K562 (cell line): ENCODE data around the gene TMCC1. TPM values are rescaled to one million over a fixed set of nuclear protein-coding genes. Genes with fewer than 3 reads are reported as not detected.

Source experiments
- ATAC-seq: fragments of 200-7000 bp; cut with Tn5 transposase; 3 replicates; pipeline ENCODE4 v1.9.1; 2020; ENCODE audit warnings: moderate library complexity
- BruUV-seq: library from RNA; stranded (reverse); fragments of 400-500 nt; replicated peaks from 2 replicates; lab custom pipeline; 2021; lab: Mats Ljungman, UMichigan
- CTCF ChIA-PET: fragments of 300-600 bp; formaldehyde crosslinking; extraction: SDS; loops from one replicate; lab custom pipeline; 2021; ENCODE audit warnings: low intra/inter-chr PET ratio; lab: Yijun Ruan, JAX
- POLR2A ChIA-PET: fragments of 300-600, 350-650 bp; sonication (Branson Sonifier 250); formaldehyde crosslinking; extraction: SDS; loops from one replicate; lab custom pipeline; 2021; ENCODE audit warnings: antibody characterized with exemption, inconsistent platforms; lab: Yijun Ruan, JAX
- DNase-seq, 4 experiments: peaks; one replicate each; pipeline versions ENCODE4 v3.0.0 to v3.0.0-alpha.2; 2011 to 2018; ENCODE audit warnings: low spot score in 3 of 4, mixed read lengths in 3 of 4; ENCODE audit errors: extremely low read depth in 1 of 4
- FAIRE-seq: peaks from 2 replicates; lab custom pipeline; 2011; peaks lifted over from hg19 to GRCh38; lab: Jason Lieb, UNC
- H2AFZ ChIP-seq: 2 replicates; pipeline ENCODE4 v1.6.0; 2011; ENCODE audit warnings: low read depth, low read length, control low read depth, inconsistent platforms
- H3K27ac ChIP-seq: fragments of 200-600 bp; 3 replicates; pipeline ENCODE4 v1.8.0; 2011; ENCODE audit warnings: low read depth, mild to moderate bottlenecking, control low read depth, inconsistent platforms, low read length, moderate library complexity, mixed read lengths; ENCODE audit errors: extremely low read depth
- H3K27me3 ChIP-seq, 2 experiments: fragments of 300-600 bp in 1 of 2; 2 replicates in 1 of 2; 3 replicates in 1 of 2; pipeline versions ENCODE4 v1.6.0 to v1.8.0; 2011; ENCODE audit warnings: inconsistent platforms in 2 of 2, low read length in 2 of 2, mild to moderate bottlenecking in 1 of 2, mixed read lengths in 1 of 2, moderate library complexity in 1 of 2; ENCODE audit not compliant: control insufficient read depth in 2 of 2, insufficient read depth in 2 of 2
- H3K36me3 ChIP-seq: fragments of 300-600 bp; 3 replicates; pipeline ENCODE4 v1.8.0; 2011; ENCODE audit warnings: mild to moderate bottlenecking, low read length, inconsistent platforms; ENCODE audit not compliant: control insufficient read depth, insufficient read depth
- H3K4me1 ChIP-seq, 2 experiments: fragments of 200-600 bp in 1 of 2; replicated peaks in 1 of 2; 2 replicates in 1 of 2; 3 replicates in 1 of 2; pipeline versions ENCODE4 v1.5.1 to v1.8.0; 2011; ENCODE audit warnings: inconsistent platforms in 2 of 2, low read length in 2 of 2, mild to moderate bottlenecking in 1 of 2, mixed read lengths in 1 of 2, moderate library complexity in 1 of 2; ENCODE audit not compliant: control insufficient read depth in 2 of 2, insufficient read depth in 2 of 2
- H3K4me2 ChIP-seq: 2 replicates; pipeline ENCODE4 v1.6.1; 2011; ENCODE audit warnings: low read length, control low read depth, inconsistent platforms, mixed read lengths; ENCODE audit not compliant: insufficient read depth
- H3K4me3 ChIP-seq: fragments of 200-600 bp; sonication (generic), shearing (Covaris generic); 2 replicates; pipeline ENCODE4 v1.5.1; 2016; ENCODE audit warnings: control low read depth, inconsistent platforms
- H3K79me2 ChIP-seq: fragments of 200-600 bp; 3 replicates; pipeline ENCODE4 v1.8.0; 2011; ENCODE audit warnings: low read length, inconsistent platforms; ENCODE audit not compliant: control insufficient read depth, insufficient read depth
- H3K9ac ChIP-seq, 2 experiments: 2 replicates each; pipeline versions ENCODE4 v1.6.0 to v1.6.1; 2011; ENCODE audit warnings: low read depth in 2 of 2, low read length in 2 of 2, control low read depth in 1 of 2, inconsistent platforms in 1 of 2, mild to moderate bottlenecking in 1 of 2, mixed read lengths in 1 of 2; ENCODE audit not compliant: insufficient read depth in 1 of 2
- H3K9me1 ChIP-seq: one replicate; pipeline ENCODE4 v1.6.0; 2011; ENCODE audit warnings: inconsistent platforms, mild to moderate bottlenecking, low read length, moderate library complexity; ENCODE audit not compliant: control insufficient read depth, insufficient read depth
- H3K9me3 ChIP-seq: replicated peaks from 2 replicates; pipeline ENCODE4 v1.5.1; 2011; ENCODE audit warnings: low read depth, low read length, inconsistent platforms; ENCODE audit not compliant: control insufficient read depth, insufficient read depth
- H4K20me1 ChIP-seq: replicated peaks from 2 replicates; pipeline ENCODE4 v1.6.1; 2011; ENCODE audit warnings: low read length, inconsistent platforms, mixed read lengths; ENCODE audit not compliant: control insufficient read depth, insufficient read depth
- ADNP ChIP-seq: fragments of 200-800 bp; sonication (Bioruptor generic); IDR thresholded peaks from 2 replicates; pipeline ENCODE4 v1.6.1; 2016; ENCODE audit warnings: missing genetic modification characterization, missing compliant biosample characterization
- ARID1B ChIP-seq: fragments of 450-650 bp; IDR thresholded peaks from 2 replicates; pipeline ENCODE4 v1.6.1; 2016; ENCODE audit warnings: antibody characterized with exemption, mild to moderate bottlenecking, inconsistent platforms
- CAMTA2 ChIP-seq: fragments of 250-450 bp; sonication (Bioruptor Pico); conservative IDR thresholded peaks from 2 replicates; pipeline ENCODE4 v1.5.1; 2022
- CBFA2T2 ChIP-seq: fragments of 450-650 bp; conservative IDR thresholded peaks from 2 replicates; pipeline ENCODE4 v1.6.1; 2017; ENCODE audit warnings: mild to moderate bottlenecking
- CBFA2T3 ChIP-seq: fragments of 450-650 bp; IDR thresholded peaks from 2 replicates; pipeline ENCODE4 v1.6.1; 2017
- CBX2 ChIP-seq: fragments of 200-600 bp; sonication (generic); IDR thresholded peaks from one replicate; pipeline ENCODE4 v1.6.1; 2012; ENCODE audit warnings: mild to moderate bottlenecking, low read length, inconsistent platforms; ENCODE audit not compliant: insufficient read depth, poor library complexity, severe bottlenecking
- CBX3 ChIP-seq, 2 experiments: IDR thresholded peaks; 1 replicate in 1 of 2; 2 replicates in 1 of 2; pipeline ENCODE4 v1.6.1; 2012; ENCODE audit warnings: inconsistent platforms in 2 of 2, low read length in 2 of 2, borderline replicate concordance in 1 of 2, control low read depth in 1 of 2
- PRMT5 ChIP-seq: sonication (generic); formaldehyde crosslinking; IDR thresholded peaks from 2 replicates; pipeline ENCODE4 v1.5.0; 2020; ENCODE audit warnings: missing genetic modification reagents
- PTTG1 ChIP-seq: fragments of 450-650 bp; IDR thresholded peaks from 2 replicates; pipeline ENCODE4 v1.6.1; 2016; ENCODE audit warnings: low read depth, mild to moderate bottlenecking, missing genetic modification characterization, missing compliant biosample characterization
- SPI1 ChIP-seq: IDR thresholded peaks from 2 replicates; pipeline ENCODE4 v1.6.1; 2011; ENCODE audit warnings: low read depth, low read length, control low read depth, borderline replicate concordance
- TAL1 ChIP-seq: fragments of 450-650 bp; IDR thresholded peaks from 2 replicates; pipeline ENCODE4 v1.6.1; 2016; ENCODE audit warnings: mild to moderate bottlenecking
- TCF3 ChIP-seq: sonication (generic); formaldehyde crosslinking; IDR thresholded peaks from 2 replicates; pipeline ENCODE4 v1.4.0; 2020; ENCODE audit warnings: mild to moderate bottlenecking, missing genetic modification reagents
- ZNF124 ChIP-seq: sonication (generic); formaldehyde crosslinking; IDR thresholded peaks from 2 replicates; pipeline ENCODE4 v1.8.1; 2022; ENCODE audit warnings: missing genetic modification reagents
- ZNF316 ChIP-seq: fragments of 450-650 bp; IDR thresholded peaks from 2 replicates; pipeline ENCODE4 v1.6.1; 2016
- WGBS: fragments of 100-300 bp; shearing (Covaris generic); methylation state at CpG from one replicate; pipeline ENCODE4 v1.1.6; 2016; ENCODE audit warnings: low coverage, mixed read lengths; ENCODE audit not compliant: insufficient coverage; ENCODE audit errors: missing lambda C conversion rate; 5-methylcytosine and 5-hydroxymethylcytosine counted together
- in situ Hi-C: fragments of 300-500 bp; cut with MboI; formaldehyde crosslinking; loops from 4 replicates; pipeline ENCODE4 v1.15.0; 2018; ENCODE audit warnings: inconsistent platforms, mixed read lengths
- intact Hi-C: fragments of 100-400 bp; cut with micrococcal nuclease; formaldehyde crosslinking; loops from 2 replicates; pipeline ENCODE4 v1.14.2; 2022
- polyA plus RNA-seq, 8 experiments: library from polyadenylated mRNA; depleted of rRNA in 4 of 8; stranded (reverse) in 5 of 8; unstranded in 3 of 8; fragments of >200 nt; fragmentation: Nextera tagmentation in 2 of 8; fragmentation: Illumina TruSeq in 1 of 8; extraction: Ambion mirVana in 2 of 8; extraction: Trizol in 1 of 8; gene quantifications; 2 replicates each; pipeline versions ENCODE4 v1.2.1 to v1.2.3, GENCODE V29; 2011 to 2014; ENCODE audit warnings: inconsistent platforms in 1 of 8, missing spikeins in 1 of 8
- total RNA-seq, 7 experiments: library from RNA; depleted of rRNA in 6 of 7; stranded (reverse); fragments of >200 nt in 6 of 7; fragmentation: Illumina TruSeq in 2 of 7; extraction: Trizol in 2 of 7; gene quantifications; 2 replicates each; pipeline versions ENCODE4 v1.2.1 to v1.2.3, GENCODE V29; 2011 to 2021; ENCODE audit warnings: low replicate concordance in 1 of 7
- TF ChIP-seq, protein P1 (sequence below), 2 experiments: fragments of 450-650 bp in 1 of 2; sonication (generic) in 1 of 2; formaldehyde crosslinking in 1 of 2; IDR thresholded peaks in 1 of 2; conservative IDR thresholded peaks in 1 of 2; 2 replicates each; pipeline versions ENCODE4 v1.6.1 to v1.8.1; 2016 to 2023; ENCODE audit warnings: mild to moderate bottlenecking in 2 of 2, moderate library complexity in 2 of 2, inconsistent platforms in 1 of 2, missing genetic modification reagents in 1 of 2

TMCC1 gene
- total and polyA plus RNA-seq, 9 of the 15 experiments (the other 6 are each of a cell fraction or from before 2014, with no cell fraction given): 0.89 to 8.7 (median 4.0) TPM

GRCh38 chr3:129775870-129776269 lies 117.6 kb downstream of the TMCC1 start:
- H3K9ac ChIP-seq: no peak overlapping the region
- in situ Hi-C loops: no loop called here
- H3K4me2 ChIP-seq: no peak overlapping the region
- no TSS peak for BruUV-seq
- no peaks in the 10 kb centered on the region for H3K9me3 ChIP-seq
- no peak for ATAC-seq
- no peak for TF ChIP-seq ADNP (tag)
- peak; percentile 53; the same call in 1 of the 2 replicates for TF ChIP-seq SPI1
- TF ChIP-seq, all 486 proteins: peak for 1
- no peak for FAIRE-seq
- H3K4me3 ChIP-seq: no peak overlapping the region
- intact Hi-C loops: no loop called here
- no peaks in the 10 kb centered on the region for H3K9me1 ChIP-seq
- no peaks in the 10 kb centered on the region for H3K27me3 ChIP-seq
- 8% methylated on average over 2 of the region's 2 CpGs for WGBS
- H4K20me1 ChIP-seq: no peaks in the 10 kb centered on the region
- no peak overlapping the region for H3K27ac ChIP-seq
- H3K4me1 ChIP-seq: no peaks in the 10 kb centered on the region; a peak in 1 of 5 replicates
- no peaks in the 10 kb centered on the region for H3K36me3 ChIP-seq
- no peaks in the 10 kb centered on the region for H3K79me2 ChIP-seq
- ChIA-PET CTCF (no interaction called here), POLR2A (no interaction called here)
- no peak for DNase-seq
- no peak overlapping the region for H2AFZ ChIP-seq

- no peak overlapping the region for H3K4me3 ChIP-seq
- no peak for TF ChIP-seq CBX2
- peak; percentile 46 for TF ChIP-seq CBFA2T2
- TF ChIP-seq, protein P1, sequence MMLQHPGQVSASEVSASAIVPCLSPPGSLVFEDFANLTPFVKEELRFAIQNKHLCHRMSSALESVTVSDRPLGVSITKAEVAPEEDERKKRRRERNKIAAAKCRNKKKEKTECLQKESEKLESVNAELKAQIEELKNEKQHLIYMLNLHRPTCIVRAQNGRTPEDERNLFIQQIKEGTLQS (IDR thresholded peaks at IDR 0.05): no peak
- TF ChIP-seq, protein P1 (CRISPR knock-in tag; conservative IDR thresholded peaks at IDR 0.05): no peak
- TF ChIP-seq PTTG1 (tag): no peak
- TF ChIP-seq TAL1: peak; percentile 48; the same call in 1 of the 2 replicates
- no peak for TF ChIP-seq PRMT5 (CRISPR knock-in tag)
- peak; percentile 84 for TF ChIP-seq ZNF316
- TF ChIP-seq ZNF124 (CRISPR knock-in tag): no peak
- peak; percentile 67 for TF ChIP-seq ARID1B
- peak; percentile 68 for TF ChIP-seq CBFA2T3
- no peak for TF ChIP-seq CAMTA2 (CRISPR knock-in tag)
- 0 out of 3 replicates have a peak, but pooled peaks of 1 of the 2 experiments have one; percentile 30 for TF ChIP-seq CBX3 (IDR thresholded peaks at IDR 0.05; ENCODE audit: borderline replicate concordance in 1 of 2, low read length in 2 of 2)
- peak; percentile 32 for TF ChIP-seq TCF3 (CRISPR knock-in tag)
Observed at GRCh38 chr3:129773691-129774663, 119.5 kb downstream of the TMCC1 start.

More at GRCh38 chr3:129773691-129774663, 119.5 kb downstream of the TMCC1 start:
- Histone ChIP-seq H3K4me1 (no peaks in the 10 kb centered on the region; a peak in 1 of 5 replicates), H3K27me3 (no peaks in the 10 kb centered on the region), H3K9me1 (no peaks in the 10 kb centered on the region), H3K36me3 (no peaks in the 10 kb centered on the region), H3K9me3 (no peaks in the 10 kb centered on the region), H2AFZ (no peak overlapping the region), H4K20me1 (no peaks in the 10 kb centered on the region), H3K9ac (no peak overlapping the region), H3K4me2 (no peak overlapping the region), H3K27ac (no peak overlapping the region), H3K79me2 (no peaks in the 10 kb centered on the region)
- peak; percentile 6 to 41 (median 18) for DNase-seq
- FAIRE-seq: peak; percentile 52
- intact Hi-C loops (no loop called here), in situ Hi-C loops (no loop called here)
- CTCF ChIA-PET: no interaction called here
- POLR2A ChIA-PET: interaction anchor here (0.6 to 1.5 kb wide), 3 partner anchors 20 to 103 kb away, joined by 3 to 4 read pairs (median 3); no protein-coding TSS in a partner anchor
- BruUV-seq: no TSS peak
- ATAC-seq: peak; percentile 49; the same call in 2 of the 3 replicates
